Choroid plexus epithelial cell (primary cell): ENCODE data around the gene ROGDI.

ENCODE experiments used
- DNase-seq: peaks from one replicate; pipeline ENCODE4 v3.0.0-alpha.2; 2010; ENCODE audit warnings: low read depth
- H3K4me3 ChIP-seq: 2 replicates; pipeline ENCODE4 v1.5.1; 2011; ENCODE audit warnings: low read depth, mild to moderate bottlenecking, control low read depth, low read length, moderate library complexity
- CTCF ChIP-seq: conservative IDR thresholded peaks from 2 replicates; pipeline ENCODE4 v1.5.1; 2011; ENCODE audit warnings: low read depth, mild to moderate bottlenecking, control low read depth, inconsistent platforms, low read length, moderate library complexity

ROGDI gene

DNA sequence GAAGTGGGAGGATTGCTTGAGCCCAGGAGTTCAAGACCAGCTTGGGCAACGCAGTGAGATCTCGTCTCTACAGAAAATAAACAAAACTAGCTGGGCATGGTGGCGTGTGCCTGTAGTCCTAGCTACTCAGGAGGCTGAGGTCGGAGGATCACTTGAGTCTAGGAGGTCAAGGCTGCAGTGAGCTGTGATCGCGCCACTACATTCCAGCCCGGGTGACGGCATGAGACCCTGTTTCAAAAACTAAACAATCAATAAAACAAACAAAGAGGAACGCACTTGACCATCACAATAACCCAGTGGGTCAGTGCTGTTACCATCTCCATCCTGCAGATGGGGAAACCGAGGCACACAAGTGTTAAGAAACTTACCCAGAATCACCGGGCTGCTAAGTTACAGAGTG is 49.2 kb downstream of the ROGDI start:
- DNase-seq, result no peak
- H3K4me3 ChIP-seq, result no peak overlapping the region
- no peak for TF ChIP-seq CTCF

GRCh38 chr16:4752351-4753100 is 49.9 kb downstream of the ROGDI start:
- H3K4me3 ChIP-seq, result no peak overlapping the region
- TF ChIP-seq CTCF, result no peak
- no peak for DNase-seq

GRCh38 chr16:4750896-4751295 is 51.5 kb downstream of the ROGDI start:
- no peak for TF ChIP-seq CTCF
- no peak for DNase-seq
- H3K4me3 ChIP-seq, result no peak overlapping the region

DNA sequence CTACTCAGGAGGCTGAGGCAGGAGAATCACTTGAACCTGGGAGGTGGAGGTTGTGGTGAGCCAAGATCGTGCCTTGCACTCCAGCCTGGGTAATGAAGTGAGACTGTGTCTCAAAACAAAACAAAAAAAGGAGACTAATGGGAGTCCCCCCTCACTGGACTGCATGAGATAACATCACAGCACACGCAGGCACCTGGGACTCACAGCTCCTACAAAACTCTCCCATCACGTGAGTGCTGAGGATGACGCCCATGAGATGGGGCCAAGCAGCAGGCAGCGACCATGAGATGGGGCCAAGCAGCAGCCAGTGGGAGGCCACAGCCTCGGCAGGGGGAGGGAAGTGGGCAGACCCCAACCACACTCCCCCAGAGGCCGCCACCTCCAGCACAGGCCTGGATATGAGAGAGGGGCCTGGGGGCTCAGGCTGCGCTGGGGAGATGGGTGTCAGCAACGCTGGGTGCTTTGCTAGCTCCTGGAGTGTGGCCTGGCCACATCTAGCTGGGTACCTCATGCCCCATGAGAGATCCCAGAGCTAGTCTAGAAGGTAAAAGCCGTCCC is 52.7 kb downstream of the ROGDI start:
- DNase-seq, result no peak
- H3K4me3 ChIP-seq, result no peak overlapping the region
- TF ChIP-seq CTCF, result no peak

DNA sequence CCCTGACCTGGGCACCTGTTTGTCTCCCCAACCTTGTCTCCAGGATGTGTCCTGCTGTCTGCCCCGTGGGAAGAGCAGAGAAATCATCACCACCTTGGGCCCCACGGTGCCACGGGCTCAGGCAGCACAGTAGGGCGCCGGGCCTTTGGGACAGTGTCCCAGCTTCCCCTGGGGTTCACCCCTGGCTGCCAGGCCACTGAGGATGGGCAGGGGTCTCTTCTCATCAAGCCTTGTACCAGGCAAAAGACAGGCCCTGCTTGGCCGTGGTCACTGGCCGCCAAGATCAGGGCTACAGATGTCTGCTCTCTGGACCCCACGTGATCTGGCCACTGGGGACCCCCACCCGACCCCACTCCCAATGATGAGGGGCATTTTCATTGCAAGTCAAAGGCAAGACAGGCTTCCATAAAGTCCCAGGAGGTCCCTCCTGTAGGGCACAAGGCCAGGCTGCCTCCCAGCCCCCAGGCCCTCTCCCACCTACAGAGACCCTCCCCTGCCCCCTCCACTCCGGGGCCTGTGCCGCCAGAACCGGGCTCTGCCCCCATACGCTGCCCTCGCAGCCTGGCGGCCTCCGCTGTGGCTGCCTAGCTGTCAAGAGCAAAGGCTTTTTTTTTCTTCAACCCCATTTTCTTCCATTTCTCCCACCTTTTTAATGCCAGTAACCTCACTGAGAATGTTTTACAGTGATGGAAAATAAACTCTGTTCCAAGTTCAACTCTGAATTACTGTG is 53.6 kb downstream of the ROGDI start:
- H3K4me3 ChIP-seq, result no peak overlapping the region
- no peak for TF ChIP-seq CTCF
- no peak for DNase-seq

GRCh38 chr16:4747906-4748681 is 54.3 kb downstream of the ROGDI start:
- no peak for DNase-seq
- no peak for TF ChIP-seq CTCF
- no peak overlapping the region for H3K4me3 ChIP-seq
